Stimulated activated CD8-positive, alpha-beta memory T cell treated with anti-CD3 and anti-CD28 coated beads, Interleukin-15, amount 100 ng/mL, for 4 hours (primary cell): ENCODE results near the gene CRYAB.
A peak's percentile ranks its signal among the peaks of the same experiment; 100 is the strongest.
"Not testable (repeated sequence)": the region's sequence is repeated elsewhere in the genome, so short reads cannot be mapped to it uniquely, and the experiment has no call there.

ENCODE experiments used
- DNase-seq, 2 donors: peaks; one replicate each; pipeline ENCODE4 v3.0.0-alpha.2; 2020; ENCODE audit warnings: low read depth in 2 of 2

Gene CRYAB

GRCh38 chr11:111933872-111934271, 22.3 kb upstream of the CRYAB start:
- DNase-seq = no peak

DNA sequence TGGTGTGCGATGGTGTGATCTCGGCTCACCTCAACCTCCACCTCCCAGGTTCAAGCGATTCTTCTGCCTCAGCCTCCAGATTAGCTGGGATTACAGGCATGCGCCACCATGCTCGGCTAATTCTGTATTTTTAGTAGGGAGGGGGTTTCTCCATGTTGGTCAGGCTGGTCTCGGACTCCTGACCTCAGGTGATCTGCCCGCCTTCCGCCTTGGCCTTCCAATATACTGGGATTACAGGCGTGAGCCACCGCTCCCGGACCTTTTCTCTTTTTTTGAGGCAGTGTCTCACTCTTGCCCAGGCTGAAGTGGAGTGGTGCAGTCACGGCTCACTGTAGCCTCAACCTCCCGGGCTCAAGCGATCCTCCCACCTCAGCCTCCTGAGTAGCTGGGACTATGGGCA, 21.6 kb upstream of the CRYAB start:
- not testable (repeated sequence) for DNase-seq

GRCh38 chr11:111932611-111932950, 21.0 kb upstream of the CRYAB start:
- DNase-seq = no peak

- no peak for DNase-seq
Measured at GRCh38 chr11:111930472-111930871, 18.9 kb upstream of the CRYAB start.

DNA sequence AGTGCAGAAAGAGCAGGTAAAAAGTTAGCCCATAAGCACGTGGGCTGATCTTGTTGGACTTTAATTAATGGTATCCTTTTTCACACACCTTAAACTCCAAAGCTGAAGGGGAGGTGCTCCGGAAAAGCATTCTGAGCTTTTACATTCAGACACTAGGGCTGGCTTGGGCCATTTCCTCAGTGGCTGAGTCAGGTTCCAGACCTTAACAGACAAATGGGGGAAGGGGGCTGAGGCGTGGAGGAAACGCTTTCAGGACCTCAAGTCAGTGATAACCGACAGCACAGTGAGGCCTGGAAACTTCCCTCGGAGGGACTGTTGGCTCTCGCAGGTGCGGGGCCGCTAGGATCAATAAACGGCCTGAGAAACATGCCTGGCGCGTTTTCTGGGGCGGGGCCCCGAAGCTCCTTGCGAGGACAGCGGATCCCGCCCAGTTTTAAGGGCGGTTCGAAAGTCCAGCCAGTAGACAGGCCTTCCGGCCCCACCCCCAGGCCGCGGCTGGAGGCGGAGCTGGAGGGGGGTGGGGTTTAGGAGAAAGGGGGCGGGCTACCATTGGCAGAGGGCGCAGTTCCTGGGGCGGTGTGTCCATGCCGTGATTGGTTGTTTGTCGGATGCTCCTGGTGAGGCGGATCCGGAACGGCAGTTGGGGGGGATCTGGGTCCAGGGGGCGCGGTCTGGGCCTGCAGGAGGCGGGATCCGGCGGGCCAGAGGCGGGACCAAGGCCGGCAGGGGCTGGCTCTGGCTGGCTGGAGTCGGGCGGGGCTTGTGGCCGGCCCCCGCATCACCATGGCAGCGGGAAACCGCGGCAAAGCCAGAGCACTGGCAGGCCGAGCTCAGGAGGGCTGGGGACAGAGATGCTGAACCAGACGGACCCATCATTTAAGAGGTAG, 15.2 kb upstream of the CRYAB start:
- peak; percentile 86 to 93 for DNase-seq

DNA sequence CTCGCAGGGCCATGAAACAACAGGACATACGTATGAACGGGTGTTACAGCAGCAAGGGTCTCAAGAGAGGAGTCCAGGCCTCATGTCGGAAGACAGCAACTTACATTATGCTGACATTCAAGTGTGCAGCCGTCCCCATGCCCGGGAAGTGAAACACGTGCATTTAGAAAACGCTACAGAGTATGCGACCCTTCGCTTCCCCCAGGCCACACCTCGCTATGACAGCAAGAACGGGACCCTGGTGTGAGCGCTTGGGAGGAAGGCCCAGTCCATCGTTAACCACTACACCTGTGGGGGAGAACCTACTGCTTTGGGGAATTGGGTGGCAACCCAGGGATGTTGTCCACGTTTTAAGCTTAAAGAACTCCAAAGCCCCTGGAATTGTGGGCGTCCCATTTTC, 14.4 kb upstream of the CRYAB start:
- DNase-seq = no peak

- no peak for DNase-seq
Measured at GRCh38 chr11:111923951-111924350, 12.4 kb upstream of the CRYAB start.

GRCh38 chr11:111923351-111923788, 11.8 kb upstream of the CRYAB start:
- no peak for DNase-seq

GRCh38 chr11:111922803-111923202, 11.2 kb upstream of the CRYAB start:
- DNase-seq = no peak

- DNase-seq = no peak
Measured at GRCh38 chr11:111921541-111922230, 10.1 kb upstream of the CRYAB start.

DNA sequence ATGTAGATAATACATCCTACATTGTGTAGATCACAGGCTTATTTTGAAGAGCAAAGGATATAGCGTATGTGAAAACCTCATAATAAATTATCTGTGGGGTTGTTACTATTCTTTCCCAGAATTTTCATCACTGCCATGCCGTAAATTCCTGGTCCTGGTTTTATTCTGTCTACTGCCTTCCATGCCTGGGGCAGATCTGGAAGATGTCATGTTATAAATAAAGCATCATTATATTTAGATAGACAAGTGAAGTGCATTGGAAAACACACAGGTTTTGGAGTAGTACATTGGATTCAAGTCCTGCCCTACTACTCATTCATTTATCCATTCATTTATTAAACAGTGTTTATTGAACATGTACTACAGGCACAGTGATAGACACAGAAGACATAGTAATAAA, 9.3 kb upstream of the CRYAB start:
- DNase-seq = no peak

DNA sequence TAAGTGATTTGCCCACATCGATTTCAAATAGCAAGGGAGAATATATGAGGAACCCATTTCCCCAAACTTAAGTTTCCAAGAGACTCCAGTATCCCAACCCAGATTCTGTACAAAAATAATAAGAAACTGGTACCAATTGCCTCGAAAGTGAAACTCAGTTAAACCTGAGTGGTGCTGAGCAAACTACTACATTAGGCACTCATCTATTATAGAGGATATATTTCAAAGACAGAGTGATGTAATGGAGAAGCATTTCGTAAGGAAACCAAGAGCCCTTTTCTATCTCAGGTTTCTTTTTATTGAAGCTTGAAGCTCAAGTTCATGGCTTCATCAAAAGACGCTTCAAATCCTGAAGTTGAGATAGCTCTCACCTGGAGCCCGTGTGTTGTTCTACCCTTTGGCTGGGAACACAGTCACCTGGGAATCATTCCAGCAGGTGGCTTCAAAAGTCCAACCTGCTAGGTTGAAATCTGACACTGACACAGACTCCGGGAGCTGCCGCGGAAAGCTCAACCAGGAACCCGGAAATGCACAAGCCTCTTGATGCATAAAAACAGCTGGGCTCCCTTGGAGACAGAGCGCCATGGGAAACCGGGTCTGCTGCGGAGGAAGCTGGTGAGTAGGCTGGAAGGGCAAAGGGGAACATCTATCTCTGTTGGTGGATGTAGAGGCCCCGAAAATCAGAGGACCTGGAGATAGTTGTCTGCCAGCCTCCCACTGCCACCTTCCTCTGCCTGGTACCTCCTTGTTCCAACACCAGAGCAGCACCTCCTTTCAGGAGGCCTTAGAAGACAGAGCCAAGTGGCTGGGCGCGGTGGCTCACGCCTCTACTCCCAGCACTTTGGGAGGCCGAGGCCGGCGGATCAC, 7.1 kb upstream of the CRYAB start, which contains the start of gene C11orf52:
C11orf52 (plus strand) TSS at position 524 of the 867 bp plus-strand sequence; CDS start at position 584, 60 bp downstream.
- DNase-seq = no peak

DNA sequence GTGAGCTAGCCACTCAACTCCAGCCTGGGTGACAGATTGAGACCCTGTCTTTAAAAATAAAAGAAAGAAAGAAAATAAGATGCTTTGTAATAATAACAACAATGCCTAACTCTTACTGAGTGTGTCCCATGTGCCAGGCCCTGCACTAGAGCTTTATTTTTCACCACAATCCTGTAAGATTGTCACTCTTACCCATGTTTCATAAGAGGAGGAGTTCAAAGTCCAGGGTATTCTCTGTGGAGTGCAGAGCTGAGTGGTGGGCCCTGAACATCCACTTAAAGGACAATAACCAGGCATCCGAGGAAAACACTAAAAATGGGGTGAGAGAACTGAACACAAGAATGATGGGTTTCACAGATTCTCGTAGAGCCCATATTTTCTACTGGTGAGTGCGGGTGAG, 6.2 kb upstream of the CRYAB start:
- DNase-seq = no peak

GRCh38 chr11:111917312-111917711, 5.7 kb upstream of the CRYAB start:
- DNase-seq = no peak

- no peak for DNase-seq
Measured at GRCh38 chr11:111916768-111917167, 5.2 kb upstream of the CRYAB start.

GRCh38 chr11:111913997-111914396, 2.4 kb upstream of the CRYAB start:
- no peak for DNase-seq

GRCh38 chr11:111913031-111913861, 1.7 kb upstream of the CRYAB start:
- DNase-seq = no peak

- DNase-seq = no peak
Measured at GRCh38 chr11:111912535-111912934, 965 bp upstream of the CRYAB start, which contains the start of gene HSPB2. TSS of gene HSPB2 (plus strand) at chr11:111912734. CDS start at chr11:111912830, 96 bp downstream.

GRCh38 chr11:111910676-111911562, 651 bp downstream of the CRYAB start:
- DNase-seq = no peak

GRCh38 chr11:111909378-111909777, 2.2 kb downstream of the CRYAB start:
- no peak for DNase-seq
